PFSK-1 (cell line): ENCODE data around the gene GHDC.

Experiments used
- FOXP2 ChIP-seq: optimal IDR thresholded peaks from 2 replicates; pipeline ENCODE3; 2011; ENCODE audit warnings: borderline replicate concordance, control low read depth, inconsistent platforms; ENCODE audit not compliant: insufficient read depth; ENCODE audit errors: extremely low read length, extremely low read depth
- POLR2AphosphoS5 ChIP-seq: IDR thresholded peaks from 2 replicates; pipeline ENCODE4 v1.6.1; 2012; ENCODE audit warnings: low read depth, mild to moderate bottlenecking, control low read depth, low read length, moderate library complexity
- REST ChIP-seq, 2 experiments: IDR thresholded peaks; 2 replicates each; pipeline versions ENCODE4 v1.6.1 to v1.8.0; 2011 to 2012; ENCODE audit warnings: low read depth in 2 of 2, low read length in 2 of 2, control low read depth in 1 of 2, inconsistent platforms in 1 of 2, mild to moderate bottlenecking in 1 of 2, moderate library complexity in 1 of 2; ENCODE audit not compliant: insufficient read depth in 1 of 2
- SIN3A ChIP-seq: IDR thresholded peaks from 2 replicates; pipeline ENCODE4 v1.6.1; 2012; ENCODE audit warnings: mild to moderate bottlenecking, low read length, moderate library complexity, borderline replicate concordance; ENCODE audit not compliant: insufficient read depth
- TAF1 ChIP-seq: IDR thresholded peaks from 2 replicates; pipeline ENCODE4 v1.6.1; 2012; ENCODE audit warnings: low read length, control low read depth, borderline replicate concordance; ENCODE audit not compliant: insufficient read depth

GHDC gene

GRCh38 chr17:42183741-42184711 lies 10.3 kb downstream of the GHDC start:
- TF ChIP-seq SIN3A, result no peak
- no peak for TF ChIP-seq TAF1
- TF ChIP-seq REST (IDR thresholded peaks at IDR 0.05; ENCODE audit: insufficient read depth in 1 of 2, low read depth in 2 of 2, low read length in 2 of 2), result no peak
- no peak for TF ChIP-seq POLR2AphosphoS5
- no peak for TF ChIP-seq FOXP2

GRCh38 chr17:42182927-42183734 lies 11.2 kb downstream of the GHDC start:
- TF ChIP-seq POLR2AphosphoS5 (no peak), SIN3A (no peak), FOXP2 (no peak), REST (IDR thresholded peaks at IDR 0.05; ENCODE audit: insufficient read depth in 1 of 2, low read depth in 2 of 2, low read length in 2 of 2) (peak in 1 of 2 experiments; percentile 54; a peak in 1 of 4 replicates), TAF1 (no peak)

GRCh38 chr17:42181851-42182207 lies 12.5 kb downstream of the GHDC start:
- TF ChIP-seq FOXP2 (no peak), SIN3A (no peak), REST (IDR thresholded peaks at IDR 0.05; ENCODE audit: insufficient read depth in 1 of 2, low read depth in 2 of 2, low read length in 2 of 2) (no peak), POLR2AphosphoS5 (no peak), TAF1 (no peak)

GRCh38 chr17:42180922-42181850 lies 13.1 kb downstream of the GHDC start, which contains the start of gene KCNH4:
Gene KCNH4, minus strand, starts transcription at chr17:42181142. Its CDS starts 197 bp downstream, at chr17:42180945.
- TF ChIP-seq POLR2AphosphoS5 (no peak), SIN3A (peak; percentile 94), TAF1 (peak; percentile 38; the same call in 1 of the 2 replicates), FOXP2 (no peak), REST (IDR thresholded peaks at IDR 0.05; ENCODE audit: insufficient read depth in 1 of 2, low read depth in 2 of 2, low read length in 2 of 2) (peak; percentile 41 to 43; a peak in 2 of 4 replicates)
